Heart left ventricle (tissue), 16 donors: ENCODE results near the gene NAA16. TPM values are rescaled to one million over a fixed set of nuclear protein-coding genes. Genes with fewer than 3 reads are reported as not detected.

Source experiments
- ATAC-seq, 4 donors: fragments of 200-7000 bp; cut with Tn5 transposase; one replicate each; pipeline ENCODE4 v1.9.1; 2020 to 2022; ENCODE audit warnings: moderate library complexity in 4 of 4, mild to moderate bottlenecking in 3 of 4, moderate number of reproducible peaks in 1 of 4
- DNase-seq, 5 donors: peaks; one replicate each; pipeline ENCODE4 v3.0.0-alpha.2; 2020
- H3K27ac ChIP-seq, 12 donors: fragments of 200-600 bp; sonication (generic) in 4 of 12; one replicate each; pipeline versions ENCODE4 v1.5.0 to v1.8.0; 2016 to 2022; ENCODE audit warnings: mild to moderate bottlenecking in 2 of 12
- H3K27me3 ChIP-seq, 9 donors: fragments of 200-600 bp; sonication (generic) in 2 of 9; one replicate each; pipeline versions ENCODE4 v1.5.1 to v1.8.0; 2016 to 2022; ENCODE audit warnings: mild to moderate bottlenecking in 3 of 9
- H3K36me3 ChIP-seq, 9 donors: fragments of 200-600 bp; sonication (generic) in 2 of 9; one replicate each; pipeline versions ENCODE4 v1.5.0 to v1.8.0; 2018 to 2022; ENCODE audit warnings: mild to moderate bottlenecking in 2 of 9
- H3K4me1 ChIP-seq, 12 donors: fragments of 200-600 bp; sonication (generic) in 4 of 12; one replicate each; pipeline versions ENCODE4 v1.5.0 to v1.8.0; 2016 to 2022; ENCODE audit warnings: mild to moderate bottlenecking in 3 of 12
- H3K4me3 ChIP-seq, 12 donors: fragments of 200-600 bp; sonication (generic) in 4 of 12; one replicate each; pipeline versions ENCODE4 v1.5.0 to v1.8.0; 2017 to 2022; ENCODE audit warnings: mild to moderate bottlenecking in 9 of 12, moderate library complexity in 4 of 12
- H3K9me3 ChIP-seq, 12 donors: fragments of 200-600 bp; sonication (generic) in 4 of 12; one replicate each; pipeline versions ENCODE4 v1.5.0 to v1.8.0; 2016 to 2022; ENCODE audit warnings: mild to moderate bottlenecking in 1 of 12
- POLR2A ChIP-seq, 2 donors: fragments of 450-650 bp; IDR thresholded peaks; one replicate each; pipeline ENCODE4 v1.6.1; 2017; ENCODE audit warnings: antibody characterized with exemption in 2 of 2, mild to moderate bottlenecking in 2 of 2, moderate library complexity in 2 of 2
- WGBS, 4 donors: extraction: QIAGEN DNeasy Blood & Tissue Kit in 2 of 4; methylation state at CpG; one replicate each; pipeline versions ENCODE4 v1.1.5 to v1.1.7; 2013 to 2018; 5-methylcytosine and 5-hydroxymethylcytosine counted together
- intact Hi-C, 10 donors: fragments of 100-400 bp; cut with DNase I; formaldehyde crosslinking; loops; one replicate each; pipeline versions ENCODE4 v1.11.1 to v1.14.2; 2022
- polyA plus RNA-seq, 2 donors: library from polyadenylated mRNA; stranded (reverse); fragments of 200-250 nt; gene quantifications; one replicate each; pipeline ENCODE4 v1.2.3, GENCODE V29; 2013
- total RNA-seq, 9 donors: library from RNA; depleted of rRNA in 2 of 9; stranded (reverse); fragments of >200 nt in 2 of 9; fragmentation: NEBNext Ultra II Directional in 3 of 9; extraction: Animal tissue kit (Norgen Biotek cat#: 25700) in 3 of 9; gene quantifications; one replicate each; pipeline versions ENCODE4 v1.1.0 to v1.2.4, GENCODE V29; 2016 to 2023
- TF ChIP-seq, protein P1 (sequence below), 12 donors: fragments of 200-600 bp; sonication (generic) in 4 of 12; IDR thresholded peaks; one replicate each; pipeline versions ENCODE4 v1.5.0 to v1.8.0; 2018 to 2022; ENCODE audit warnings: antibody characterized with exemption in 12 of 12, mild to moderate bottlenecking in 5 of 12
- donor health status: ischemic (EF 13 %, LVEDD 7.1; RV severe dilation, severe dysfunction).
- donor health status: healthy with polysubstance abuse.
- donor health status: DM: no; HTN: yes; CAD: no.
- donor health status: DM: no; HTN: no; CAD: no.
- donor health status: ischemic (EF 25% LVEDD 6.9; RV normal size, moderate dysfunction).
- donor health status: ischemic (EF 25% LVEDD 5.7; RV mildly dilated, moderate dysfunction).
- donor health status: healthy.
- donor health status: DM: yes; HTN: yes; CAD: no.
- donor health status: ischemic (EF 35%, LVEDD 5.7; RV mildly dilated, moderate dysfunction).
- donor health status: nonischemic (EF 11% LVEDD 7.7; RV severe dilation, severe dysfunction).
- donor health status: DM: yes; HTN: yes; CAD: no.
- donor health status: PGD.
- donor health status: ischemic (EF 29% LVEDD 5.4; RV normal size, mild dysfunction).
- donor health status: nonischemic (EF 23%, LVEDD 6.1; RV moderate dilation, normal function).

NAA16 gene
- total and polyA plus RNA-seq, 11 donors = 3.6 to 10.7 (median 7.3) TPM

DNA sequence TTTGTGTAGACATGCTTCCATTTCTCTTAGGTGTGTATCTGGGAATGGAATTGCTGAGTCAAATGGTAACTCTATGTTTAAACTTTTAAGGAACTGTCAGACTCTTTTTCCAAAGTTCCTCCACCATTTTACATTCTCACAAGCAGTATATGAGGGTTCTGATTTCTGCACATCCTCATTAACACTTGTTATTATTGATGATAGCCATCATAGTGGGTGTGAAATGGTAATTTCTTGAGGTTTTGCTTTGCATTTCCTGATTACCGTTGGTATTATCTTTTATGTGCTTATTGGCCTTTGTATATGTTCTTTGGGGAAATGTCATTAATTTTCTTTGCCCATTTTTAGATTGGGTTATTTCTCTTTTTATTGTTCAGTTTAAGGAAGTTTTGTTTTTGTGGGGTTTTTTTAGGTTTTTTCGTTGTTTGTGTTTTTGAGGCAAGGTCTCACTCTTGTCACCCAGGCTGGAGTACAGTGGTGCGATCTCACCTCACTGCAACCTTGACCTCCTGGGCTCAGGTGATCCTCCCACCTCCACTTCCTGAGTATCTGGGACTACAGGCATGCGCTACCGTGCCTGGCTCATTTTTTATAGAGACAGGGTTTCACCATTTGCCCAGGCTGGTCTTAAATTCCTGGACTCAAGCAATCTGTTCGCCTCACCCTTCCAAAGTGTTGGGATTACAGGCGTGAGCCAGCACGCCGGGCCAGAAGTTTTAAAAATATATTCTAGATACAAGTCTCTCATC lies 34.3 kb downstream of the NAA16 start:
- H3K27ac ChIP-seq = peak overlapping the region in 7 of 12 donors; percentile 4 to 64 (median 33)

DNA sequence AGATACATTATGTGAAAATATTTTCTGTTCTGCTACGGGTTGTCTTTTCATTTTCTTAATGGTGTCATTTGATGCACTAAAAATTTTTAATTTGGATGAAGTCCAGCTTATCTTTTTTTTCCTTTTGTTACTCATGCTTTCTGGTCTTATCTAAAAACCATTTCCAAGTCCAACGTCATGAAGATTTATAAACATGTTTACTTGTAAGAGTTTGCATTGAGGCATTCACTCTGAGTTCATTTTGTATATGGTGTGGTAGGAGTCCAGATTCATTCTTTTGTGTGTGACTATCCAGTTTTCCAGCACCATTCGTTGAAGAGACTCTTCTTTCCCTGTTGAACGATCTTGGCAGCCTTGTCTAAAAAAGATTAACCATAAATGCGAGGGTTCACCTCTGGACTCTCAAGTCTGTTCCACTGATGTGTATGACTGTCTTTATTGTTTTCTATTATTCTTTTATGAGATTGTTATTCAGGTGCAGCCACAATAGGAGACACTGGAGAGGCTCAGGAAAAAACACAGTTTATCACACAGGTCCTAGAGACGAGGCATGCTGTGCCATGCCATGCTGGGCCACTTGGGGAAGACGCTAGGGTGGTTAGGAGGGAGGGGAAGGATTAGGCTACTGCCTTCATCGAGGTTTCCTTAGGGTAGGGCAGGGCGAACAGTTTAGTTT lies 35.0 kb downstream of the NAA16 start:
- intact Hi-C loops = no loop called here
- ATAC-seq (peak; percentile 30 to 62 (median 40)), DNase-seq (no peak)
- peaks cover 0 to 22% (median 8%) of the 10 kb centered on the region in 12 donors for H3K4me1 ChIP-seq
- peaks cover 0 to 8% (median 0%) of the 10 kb centered on the region in 12 donors for H3K9me3 ChIP-seq
- peak overlapping the region in 8 of 12 donors; percentile 4 to 64 (median 36) for H3K27ac ChIP-seq
- peaks cover 0 to 28% (median 20%) of the 10 kb centered on the region in 9 donors for H3K36me3 ChIP-seq
- WGBS, 4 donors = 59 to 69% (median 61%) methylated on average over 9 of the region's 9 CpGs
- no peaks in the 10 kb centered on the region for H3K27me3 ChIP-seq
- no peak overlapping the region for H3K4me3 ChIP-seq
- no peak for TF ChIP-seq POLR2A (IDR thresholded peaks at IDR 0.05)
- TF ChIP-seq, protein P1, sequence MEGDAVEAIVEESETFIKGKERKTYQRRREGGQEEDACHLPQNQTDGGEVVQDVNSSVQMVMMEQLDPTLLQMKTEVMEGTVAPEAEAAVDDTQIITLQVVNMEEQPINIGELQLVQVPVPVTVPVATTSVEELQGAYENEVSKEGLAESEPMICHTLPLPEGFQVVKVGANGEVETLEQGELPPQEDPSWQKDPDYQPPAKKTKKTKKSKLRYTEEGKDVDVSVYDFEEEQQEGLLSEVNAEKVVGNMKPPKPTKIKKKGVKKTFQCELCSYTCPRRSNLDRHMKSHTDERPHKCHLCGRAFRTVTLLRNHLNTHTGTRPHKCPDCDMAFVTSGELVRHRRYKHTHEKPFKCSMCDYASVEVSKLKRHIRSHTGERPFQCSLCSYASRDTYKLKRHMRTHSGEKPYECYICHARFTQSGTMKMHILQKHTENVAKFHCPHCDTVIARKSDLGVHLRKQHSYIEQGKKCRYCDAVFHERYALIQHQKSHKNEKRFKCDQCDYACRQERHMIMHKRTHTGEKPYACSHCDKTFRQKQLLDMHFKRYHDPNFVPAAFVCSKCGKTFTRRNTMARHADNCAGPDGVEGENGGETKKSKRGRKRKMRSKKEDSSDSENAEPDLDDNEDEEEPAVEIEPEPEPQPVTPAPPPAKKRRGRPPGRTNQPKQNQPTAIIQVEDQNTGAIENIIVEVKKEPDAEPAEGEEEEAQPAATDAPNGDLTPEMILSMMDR (IDR thresholded peaks at IDR 0.05) = no peak

More for the DNA sequence above, 34.3 kb downstream of the NAA16 start:
- Histone ChIP-seq H3K4me1 (peaks cover 0 to 22% (median 8%) of the 10 kb centered on the region in 12 donors), H3K4me3 (no peak overlapping the region), H3K9me3 (peaks cover 0 to 8% (median 0%) of the 10 kb centered on the region in 12 donors), H3K36me3 (peaks cover 0 to 32% (median 20%) of the 10 kb centered on the region in 9 donors), H3K27me3 (no peaks in the 10 kb centered on the region)
- DNase-seq = no peak
- intact Hi-C loops = no loop called here
- WGBS, 4 donors = 63 to 70% (median 66%) methylated on average over 9 of the region's 9 CpGs
- no peak for TF ChIP-seq POLR2A (IDR thresholded peaks at IDR 0.05)
- TF ChIP-seq, protein P1 (IDR thresholded peaks at IDR 0.05) = no peak
- peak; percentile 38 to 65 (median 55) for ATAC-seq

DNA sequence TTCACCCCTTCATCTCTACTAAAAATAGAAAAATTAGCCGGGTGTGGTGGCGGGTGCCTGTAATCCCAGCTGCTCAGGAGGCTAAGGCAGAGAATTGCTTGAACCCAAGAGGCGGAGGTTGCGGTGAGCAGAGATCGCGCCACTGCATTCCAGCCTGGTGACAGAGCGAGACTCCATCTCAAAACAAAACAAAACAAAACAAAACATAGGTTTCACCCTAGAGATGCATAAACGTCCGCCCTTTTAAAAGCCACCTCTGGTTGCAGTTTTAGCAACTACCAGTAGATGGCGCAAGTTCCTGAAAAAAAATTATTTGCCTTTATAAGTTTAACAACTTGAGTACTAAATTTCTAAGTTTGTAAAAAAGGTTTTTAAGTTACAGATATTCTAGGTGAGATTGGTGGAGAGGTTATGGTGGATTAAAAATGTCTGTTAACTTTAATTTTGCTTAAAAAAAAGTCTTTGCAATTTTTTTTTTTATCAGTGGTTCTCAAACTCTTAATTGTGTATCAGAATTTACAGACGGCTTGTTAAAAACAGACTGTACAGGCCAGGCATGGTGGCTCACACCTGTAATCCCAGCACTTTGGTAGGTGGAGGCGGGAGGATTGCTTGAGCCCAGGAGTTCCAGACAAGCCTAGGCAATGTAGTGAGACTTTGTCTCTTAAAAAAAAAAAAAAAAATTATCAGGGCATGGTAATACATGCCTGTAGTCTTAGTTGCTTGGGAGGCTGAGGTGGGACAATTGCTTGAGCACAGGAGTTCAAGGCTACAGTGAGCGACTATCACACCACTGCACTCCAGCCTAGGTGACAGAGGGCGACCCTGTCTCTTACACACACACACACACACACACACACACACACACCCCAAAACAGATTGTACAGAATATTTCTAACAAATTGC lies 42.1 kb downstream of the NAA16 start:
- peaks cover 0 to 26% (median 0%) of the 10 kb centered on the region in 12 donors for H3K4me1 ChIP-seq
- ATAC-seq = peak in 3 of 4 donors; percentile 38 to 58 (median 46)
- intact Hi-C loops = loop anchor here in 7 of 10 donors (2.0 to 10.0 kb wide), 5 partner anchors 299 to 759 kb away; no protein-coding TSS in a partner anchor
- TF ChIP-seq POLR2A (IDR thresholded peaks at IDR 0.05) = no peak
- TF ChIP-seq, protein P1 (IDR thresholded peaks at IDR 0.05) = peak; percentile 72 to 89 (median 83)
- no peak overlapping the region for H3K4me3 ChIP-seq
- H3K27me3 ChIP-seq = no peaks in the 10 kb centered on the region
- H3K9me3 ChIP-seq = no peaks in the 10 kb centered on the region
- H3K36me3 ChIP-seq = peaks cover 0 to 28% (median 9%) of the 10 kb centered on the region in 9 donors
- 39 to 57% (median 48%) methylated on average over 14 of the region's 14 CpGs for WGBS, 4 donors
- DNase-seq = peak in 1 of 5 donors; percentile 40
- peak overlapping the region in 1 of 12 donors; percentile 44 for H3K27ac ChIP-seq
